Osteocyte (in vitro differentiated cells): Measurements from ENCODE around the gene MVK. TPM values are rescaled to one million over a fixed set of nuclear protein-coding genes. Genes with fewer than 3 reads are reported as not detected.

ENCODE experiments used
- DNase-seq: peaks from one replicate; pipeline ENCODE4 v3.0.0; 2021; ENCODE audit warnings: mixed read lengths; ENCODE audit not compliant: unreplicated experiment; ENCODE audit errors: extremely low spot score
- H3K27ac Mint-ChIP-seq: one replicate; pipeline ENCODE4 v1.8.0; 2021; ENCODE audit warnings: mild to moderate bottlenecking, mixed read lengths; ENCODE audit not compliant: unreplicated experiment
- H3K27me3 Mint-ChIP-seq: one replicate; pipeline ENCODE4 v1.8.0; 2021; ENCODE audit warnings: mixed read lengths; ENCODE audit not compliant: unreplicated experiment
- H3K36me3 Mint-ChIP-seq: one replicate; pipeline ENCODE4 v1.8.0; 2021; ENCODE audit warnings: mixed read lengths; ENCODE audit not compliant: unreplicated experiment
- H3K4me1 Mint-ChIP-seq: one replicate; pipeline ENCODE4 v1.8.0; 2021; ENCODE audit warnings: mixed read lengths; ENCODE audit not compliant: unreplicated experiment
- H3K4me3 Mint-ChIP-seq: one replicate; pipeline ENCODE4 v1.8.0; 2021; ENCODE audit warnings: mild to moderate bottlenecking, moderate library complexity, mixed read lengths; ENCODE audit not compliant: unreplicated experiment
- H3K9me3 Mint-ChIP-seq: one replicate; pipeline ENCODE4 v1.8.0; 2021; ENCODE audit warnings: mixed read lengths; ENCODE audit not compliant: unreplicated experiment
- CTCF ChIP-seq: fragments of 200-600 bp; sonication (generic); IDR thresholded peaks from 2 replicates; pipeline ENCODE4 v1.5.0; 2021; ENCODE audit warnings: antibody characterized with exemption, mild to moderate bottlenecking, moderate library complexity
- total RNA-seq: library from RNA; stranded (reverse); gene quantifications from 2 replicates; pipeline ENCODE4 v1.2.1, GENCODE V29; 2021

MVK gene
- total RNA-seq, 1 donor from 2014 or later = 13.0 TPM

GRCh38 chr12:109535231-109535862, 38.2 kb upstream of the MVK start:
- Mint-ChIP-seq H3K27me3 (no peaks in the 10 kb centered on the region), H3K4me3 (no peak overlapping the region), H3K36me3 (peaks cover 19% of the 10 kb centered on the region), H3K27ac (no peak overlapping the region), H3K4me1 (peaks cover 19% of the 10 kb centered on the region), H3K9me3 (no peaks in the 10 kb centered on the region)
- DNase-seq = no peak
- no peak for TF ChIP-seq CTCF

- Mint-ChIP-seq H3K4me1 (peaks cover 19% of the 10 kb centered on the region), H3K36me3 (peaks cover 17% of the 10 kb centered on the region), H3K27ac (no peak overlapping the region), H3K4me3 (no peak overlapping the region), H3K9me3 (no peaks in the 10 kb centered on the region), H3K27me3 (no peaks in the 10 kb centered on the region)
- DNase-seq = no peak
- TF ChIP-seq CTCF = no peak
Observed at GRCh38 chr12:109535863-109536250, 37.7 kb upstream of the MVK start.

- H3K4me3 Mint-ChIP-seq = no peak overlapping the region
- peaks cover 26% of the 10 kb centered on the region for H3K4me1 Mint-ChIP-seq
- H3K27ac Mint-ChIP-seq = no peak overlapping the region
- no peak for TF ChIP-seq CTCF
- peaks cover 13% of the 10 kb centered on the region for H3K36me3 Mint-ChIP-seq
- no peak for DNase-seq
- H3K9me3 Mint-ChIP-seq = no peaks in the 10 kb centered on the region
- no peaks in the 10 kb centered on the region for H3K27me3 Mint-ChIP-seq
Observed at GRCh38 chr12:109537136-109537535, 36.5 kb upstream of the MVK start.

DNA sequence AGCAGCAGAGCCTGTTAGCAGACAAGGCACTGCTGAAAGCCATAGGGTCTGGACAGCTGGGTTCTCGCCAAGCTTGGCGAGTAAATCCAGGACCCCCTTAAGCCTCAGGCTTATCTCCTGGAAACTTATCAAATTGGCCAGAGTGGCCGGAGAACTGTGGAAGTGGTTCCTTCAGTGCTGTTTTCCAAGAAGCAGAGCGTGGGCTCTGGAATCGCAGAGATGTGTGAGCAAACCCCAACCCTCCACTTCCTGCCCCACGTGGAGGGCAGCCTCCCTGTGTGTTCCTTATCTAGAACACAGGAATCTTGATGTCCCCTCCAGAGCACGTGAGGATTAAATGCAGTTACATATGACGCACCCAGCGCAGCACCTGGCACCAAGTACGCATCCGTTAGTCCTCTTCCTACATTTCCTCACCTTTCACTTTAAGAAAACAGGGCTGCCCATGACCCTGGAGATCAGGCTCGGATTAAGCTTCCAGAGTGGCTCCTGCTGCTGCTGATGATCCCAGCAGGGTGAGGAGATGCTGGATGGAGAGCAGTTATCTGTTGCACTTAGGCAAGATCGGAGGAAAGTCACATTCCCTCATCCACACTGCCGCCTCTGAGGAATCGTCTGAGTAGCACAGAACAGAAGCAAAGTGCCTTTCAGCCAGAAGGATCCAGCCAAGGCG, 35.3 kb upstream of the MVK start:
- H3K27ac Mint-ChIP-seq = no peak overlapping the region
- H3K9me3 Mint-ChIP-seq = no peaks in the 10 kb centered on the region
- H3K4me1 Mint-ChIP-seq = peaks cover 26% of the 10 kb centered on the region
- peaks cover 9% of the 10 kb centered on the region for H3K36me3 Mint-ChIP-seq
- H3K27me3 Mint-ChIP-seq = no peaks in the 10 kb centered on the region
- H3K4me3 Mint-ChIP-seq = no peak overlapping the region
- TF ChIP-seq CTCF = no peak
- DNase-seq = no peak

DNA sequence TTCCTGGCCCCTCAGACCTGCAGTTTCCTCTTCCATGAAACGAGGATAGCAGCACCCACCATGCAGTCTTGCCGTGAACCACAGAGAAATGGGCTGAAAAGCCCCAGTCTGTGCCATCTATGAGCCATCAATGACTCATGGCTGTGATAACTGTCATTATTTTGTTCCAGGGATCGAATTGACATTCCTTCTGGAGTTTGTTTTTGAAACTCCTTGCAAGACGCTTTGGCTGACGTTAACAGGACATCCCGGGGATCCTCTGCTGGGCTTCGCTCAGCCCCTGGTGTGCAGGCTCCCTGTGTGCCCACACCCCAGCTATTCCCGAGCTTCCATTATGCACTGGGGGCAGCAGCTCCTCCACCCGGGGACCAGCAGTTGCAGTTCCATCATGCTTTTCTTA, 34.1 kb upstream of the MVK start:
- Mint-ChIP-seq H3K4me3 (no peak overlapping the region), H3K4me1 (peaks cover 26% of the 10 kb centered on the region), H3K36me3 (peaks cover 7% of the 10 kb centered on the region), H3K27ac (no peak overlapping the region), H3K9me3 (no peaks in the 10 kb centered on the region), H3K27me3 (no peaks in the 10 kb centered on the region)
- no peak for TF ChIP-seq CTCF
- no peak for DNase-seq
